Stimulated activated CD4-positive, alpha-beta T cell treated with anti-CD3 and anti-CD28 coated beads, Interleukin-15, amount 100 ng/mL, for 1 hour (primary cell): ENCODE data around the gene RPL26.
"Not testable (repeated sequence)": the region's sequence is repeated elsewhere in the genome, so short reads cannot be mapped to it uniquely, and the experiment has no call there.

Source experiments
- DNase-seq, 2 donors: peaks; one replicate each; pipeline ENCODE4 v3.0.0-alpha.2; 2020; ENCODE audit warnings: low read depth in 1 of 2, low spot score in 1 of 2

Gene RPL26

DNA sequence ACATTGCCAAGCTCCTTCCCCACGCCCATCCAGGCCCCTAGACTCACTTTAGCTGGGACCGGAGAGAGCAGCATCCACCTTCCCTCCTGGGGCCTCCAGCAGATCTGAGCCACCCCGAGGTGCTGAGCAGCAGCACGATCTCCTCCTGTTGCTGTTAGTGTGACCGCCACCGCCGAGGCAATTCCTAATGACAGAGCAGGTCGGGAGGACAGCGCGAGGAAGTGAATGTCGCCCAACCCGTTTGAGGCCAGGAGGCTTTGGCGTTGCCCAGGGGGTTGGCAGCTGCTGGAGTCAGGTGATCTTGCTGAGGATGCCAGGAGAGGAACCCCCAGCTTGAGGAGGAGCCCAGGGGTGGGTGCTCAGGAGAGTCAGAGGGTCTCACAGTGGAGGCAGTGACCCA is 14.6 kb upstream of the RPL26 start, which contains the start of gene RNF222:
TSS of gene RNF222 (minus strand) at position 192 of the 400 bp plus-strand sequence. CDS start 4,366 bp downstream, outside the sequence.
- DNase-seq = no peak

DNA sequence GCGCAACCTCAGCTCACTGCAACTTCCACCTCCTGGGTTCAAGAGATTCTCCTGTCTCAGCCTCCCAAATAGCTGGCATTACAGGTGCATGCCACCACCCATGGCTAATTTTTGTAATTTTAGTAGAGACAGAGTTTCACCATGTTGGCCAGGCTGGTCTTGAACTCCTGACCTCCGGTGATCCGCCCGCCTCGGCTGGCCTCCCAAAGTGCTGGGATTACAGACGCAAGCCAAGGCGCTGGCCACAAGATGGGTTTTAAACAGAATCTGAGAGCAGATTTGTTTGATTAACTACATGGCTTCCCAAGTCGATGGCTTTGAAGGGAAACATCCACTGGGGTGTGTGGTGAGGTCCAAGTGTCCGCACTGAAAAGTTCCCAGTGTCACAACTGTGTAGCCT is 11.5 kb upstream of the RPL26 start:
- not testable (repeated sequence) for DNase-seq

DNA sequence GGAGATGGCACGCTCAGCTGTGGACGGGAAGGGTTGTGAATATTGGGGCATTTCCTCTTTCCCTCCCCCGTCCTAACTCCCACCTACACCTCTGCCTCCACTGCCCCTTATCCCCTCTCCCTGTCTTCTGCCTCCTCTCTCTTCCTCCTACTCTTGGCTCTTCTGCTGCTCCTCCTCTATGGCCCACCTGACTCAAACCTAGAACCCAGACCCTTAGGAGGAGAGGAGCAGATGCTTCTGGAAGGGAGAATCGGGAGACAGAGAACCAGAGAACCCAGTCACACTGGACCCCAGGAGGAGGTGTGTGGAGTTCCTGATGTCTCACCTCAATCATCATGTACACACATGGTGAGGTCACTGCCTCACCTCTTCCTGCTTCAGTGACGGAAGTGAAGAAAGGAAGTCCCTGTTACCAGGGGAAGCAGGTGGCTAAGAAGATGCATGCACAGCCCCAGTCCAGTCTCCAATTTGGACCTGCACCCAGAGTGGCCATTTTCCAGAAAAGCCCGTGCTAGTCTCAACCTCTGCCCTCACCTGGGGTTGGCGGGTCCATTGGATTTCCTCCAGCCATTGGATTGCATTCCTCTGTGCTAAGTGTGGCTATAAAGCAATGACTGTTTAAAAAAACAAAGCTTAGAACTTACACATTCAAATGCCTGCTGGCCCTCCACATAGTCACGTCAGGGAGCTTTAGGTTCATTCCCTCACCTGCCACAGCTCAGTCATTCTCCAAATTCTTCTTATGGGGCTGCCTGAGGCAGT is 10.7 kb upstream of the RPL26 start:
- DNase-seq = no peak

GRCh38 chr17:8392674-8393469 is 9.9 kb upstream of the RPL26 start:
- DNase-seq = no peak

DNA sequence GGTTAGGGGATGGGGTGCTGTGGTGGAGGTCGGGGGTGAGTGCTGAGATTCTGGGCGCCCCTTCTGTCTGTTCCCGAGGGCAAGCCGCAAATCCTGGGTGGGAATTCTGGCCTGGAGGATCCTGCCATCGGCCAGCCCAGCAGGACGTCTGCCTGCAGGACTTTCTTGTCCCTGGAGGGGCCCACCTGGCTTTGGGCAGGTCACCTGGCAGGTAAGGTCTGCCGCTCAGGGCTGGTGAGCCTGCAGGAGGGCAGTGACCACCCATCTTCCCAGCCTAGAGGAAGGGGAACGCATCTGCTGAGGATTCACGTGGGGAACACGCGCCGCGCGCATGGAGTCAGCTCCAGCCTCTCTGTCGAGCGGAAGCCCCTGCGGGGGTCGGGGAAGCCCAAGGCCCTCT is 9.3 kb upstream of the RPL26 start:
- no peak for DNase-seq

GRCh38 chr17:8391711-8392110 is 8.7 kb upstream of the RPL26 start:
- no peak for DNase-seq

DNA sequence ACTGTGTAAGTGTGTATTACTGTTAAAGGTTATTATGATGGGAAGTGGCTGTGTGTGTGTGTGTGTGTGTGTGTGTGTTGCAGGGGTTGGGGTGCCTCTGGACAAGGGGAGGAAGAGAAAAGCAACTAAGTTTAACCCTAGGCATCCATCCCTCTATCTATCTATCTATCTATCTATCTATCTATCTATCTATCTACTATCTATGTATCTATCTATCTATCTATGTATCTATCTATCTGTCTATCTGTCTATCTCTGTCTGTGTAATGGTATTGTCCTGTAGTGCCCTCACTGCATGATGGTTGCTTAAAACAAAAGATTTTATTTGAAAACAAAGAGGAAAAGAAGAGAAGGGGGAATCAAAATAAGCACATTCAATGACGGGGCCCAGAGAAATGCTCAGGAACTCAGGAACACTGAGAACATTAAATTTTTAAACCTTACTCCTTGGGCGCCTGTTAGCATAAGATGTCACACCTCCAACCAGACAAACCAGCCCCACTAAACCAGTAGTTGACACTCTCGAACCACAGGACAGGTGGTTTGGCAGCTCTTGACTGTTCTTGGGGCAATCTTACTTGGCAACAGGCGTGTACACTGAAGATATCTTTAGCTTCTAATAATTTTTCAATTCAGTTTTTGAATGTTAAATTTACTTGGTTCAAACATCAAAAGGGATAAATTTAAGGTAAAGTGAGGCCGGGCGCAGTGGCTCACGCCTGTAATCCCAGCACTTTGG is 5.1 kb upstream of the RPL26 start:
- DNase-seq = no peak

DNA sequence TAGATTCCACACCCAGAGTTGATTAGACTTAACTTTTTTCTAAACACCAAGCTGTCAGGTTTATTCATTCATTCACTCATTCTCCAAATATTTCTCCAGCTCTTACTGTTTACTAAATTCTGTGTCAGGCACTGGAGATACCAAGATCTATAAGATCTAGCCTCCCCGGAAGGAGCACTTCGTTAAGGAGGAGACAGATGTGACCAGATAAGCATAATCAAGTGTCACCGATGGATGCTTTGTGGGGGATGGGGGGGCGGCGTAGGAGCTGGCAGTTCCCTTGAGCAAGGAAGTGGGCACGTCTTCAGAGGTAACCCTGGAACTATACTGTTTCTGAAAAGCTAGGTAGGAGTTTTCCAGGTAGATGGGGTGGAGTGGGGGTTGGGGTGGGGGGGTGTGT is 3.8 kb upstream of the RPL26 start:
- DNase-seq = no peak

DNA sequence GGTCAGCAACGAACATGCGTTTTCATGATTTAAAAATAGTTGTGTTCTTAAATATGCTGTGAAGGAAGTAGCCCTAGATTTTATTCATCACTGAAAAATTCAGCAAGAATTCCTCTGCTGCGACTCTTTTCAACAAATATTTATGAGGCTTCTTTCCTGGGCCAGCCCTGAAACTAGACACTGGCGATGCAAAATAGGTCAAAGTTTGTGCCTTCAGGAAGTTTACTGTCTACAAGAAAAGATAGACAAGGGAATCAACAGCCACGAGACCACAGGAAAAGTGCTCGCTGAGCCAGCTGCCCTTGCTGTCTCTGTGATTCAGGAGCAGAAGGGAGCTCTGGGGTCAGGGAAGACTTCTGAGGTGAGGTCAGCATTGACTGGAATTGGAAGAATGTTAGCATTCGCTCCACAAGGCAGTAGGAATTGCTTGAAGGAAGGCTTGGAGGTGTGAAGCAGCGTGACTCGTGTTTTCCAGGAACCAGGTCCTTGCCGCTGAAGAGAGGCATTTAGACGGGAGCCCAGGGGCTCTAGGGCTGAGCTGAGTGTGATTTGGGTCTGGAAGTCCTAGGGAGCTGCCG is 1.9 kb upstream of the RPL26 start:
- DNase-seq = no peak

DNA sequence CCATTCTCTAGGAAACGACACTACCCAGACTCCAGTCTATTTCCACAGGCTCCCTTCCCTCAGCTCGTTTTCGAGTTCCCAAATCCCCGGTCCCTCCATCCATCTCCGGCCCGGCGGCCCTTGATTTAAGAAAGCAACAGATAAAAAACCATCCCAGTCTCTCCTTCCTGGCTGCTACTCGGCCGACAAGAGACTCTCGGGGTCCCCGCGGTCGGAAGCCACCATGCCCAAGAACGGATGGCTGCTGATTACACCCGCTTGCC is 182 bp downstream of the RPL26 start:
- no peak for DNase-seq

GRCh38 chr17:8382052-8382879 is 727 bp downstream of the RPL26 start:
- no peak for DNase-seq

DNA sequence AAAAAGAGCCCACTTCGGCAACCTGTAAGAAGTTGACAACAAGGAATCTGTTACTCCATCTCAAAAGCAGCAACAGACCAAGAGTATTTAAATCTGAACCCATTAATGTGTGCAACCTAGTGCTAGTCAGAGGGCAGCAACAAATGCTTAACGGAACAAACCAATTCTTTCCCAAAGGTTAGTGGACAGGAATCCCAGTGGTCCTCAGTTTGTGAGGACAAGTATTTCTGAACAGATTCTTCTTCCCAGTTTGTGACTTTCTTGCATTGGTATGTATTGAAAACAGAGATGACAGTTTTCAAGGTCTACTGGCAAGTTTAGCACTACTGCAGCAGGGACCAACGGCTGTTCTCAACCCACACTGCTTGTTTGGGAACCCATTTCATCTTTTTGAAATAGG is 2.9 kb downstream of the RPL26 start:
- no peak for DNase-seq

GRCh38 chr17:8378117-8378516 is 4.9 kb downstream of the RPL26 start:
- DNase-seq = not testable (repeated sequence)

- no peak for DNase-seq
These were observed 5.6 kb downstream of the RPL26 start for GRCh38 chr17:8377422-8377821.

DNA sequence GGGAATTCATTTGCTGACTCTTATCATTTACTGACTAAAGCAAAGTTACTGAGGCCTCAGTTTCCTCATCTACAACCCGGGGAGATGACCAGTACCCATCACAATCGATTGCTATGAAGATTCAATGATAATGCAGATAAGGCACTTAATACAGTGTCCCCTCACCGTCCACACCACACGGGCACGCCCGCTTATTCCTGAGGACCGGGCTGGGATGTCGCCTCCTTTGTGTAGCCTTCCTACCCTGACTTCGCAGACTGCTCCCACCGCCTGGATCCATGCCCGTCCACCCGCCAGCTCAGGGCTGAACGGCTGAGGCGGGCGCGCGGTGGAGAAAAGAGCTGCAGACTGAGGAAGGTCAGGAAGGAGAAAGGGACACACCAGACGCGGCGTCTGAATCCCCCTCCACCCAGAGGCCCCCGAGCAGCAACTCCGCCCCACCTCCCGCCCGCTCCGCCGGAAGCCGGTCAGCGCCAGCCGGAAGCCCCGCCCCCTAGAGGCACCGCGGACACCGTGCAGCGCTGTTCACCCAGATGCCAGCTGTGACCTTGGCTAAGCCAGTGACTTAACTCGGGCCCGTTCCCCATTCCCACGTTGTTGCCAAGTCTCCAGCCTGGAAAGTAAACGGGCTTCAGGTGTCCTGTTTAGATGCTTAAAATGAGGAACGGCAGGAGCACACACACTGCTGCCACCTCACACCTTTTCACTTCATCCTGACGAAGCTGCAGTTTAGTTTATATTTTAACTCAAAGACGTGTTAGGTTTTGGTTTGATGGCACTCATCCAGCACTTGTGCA is 6.5 kb downstream of the RPL26 start, which contains the start of gene KRABD2:
TSS of gene KRABD2 (minus strand) at position 434 of the 797 bp plus-strand sequence.
- peak; percentile 81 to 86 for DNase-seq

- DNase-seq = no peak
These were observed 7.2 kb downstream of the RPL26 start for GRCh38 chr17:8375738-8376259.

- not testable (repeated sequence) for DNase-seq
These were observed 9.1 kb downstream of the RPL26 start for GRCh38 chr17:8373856-8374255.

- no peak for DNase-seq
These were observed 10.6 kb downstream of the RPL26 start for GRCh38 chr17:8372422-8372821.

DNA sequence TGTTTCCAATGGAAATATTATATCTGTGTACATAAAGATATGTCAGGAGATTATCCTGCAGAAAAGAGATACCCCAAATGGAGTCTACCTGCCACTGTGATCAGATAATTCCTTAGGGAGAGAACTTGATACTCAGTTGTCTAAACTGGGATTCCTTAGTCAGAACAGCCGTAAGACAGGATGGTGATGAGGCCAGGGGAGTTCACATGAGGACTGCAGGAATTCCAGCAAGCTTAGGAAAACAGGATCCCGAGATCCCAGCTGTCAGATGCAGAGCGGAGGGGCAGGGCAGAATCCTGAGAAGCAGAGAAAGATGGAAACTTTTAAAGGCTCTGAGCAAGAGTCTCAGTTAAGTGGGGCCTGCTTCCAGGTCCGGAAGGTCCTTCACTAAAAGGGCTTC is 11.2 kb downstream of the RPL26 start:
- DNase-seq = no peak

DNA sequence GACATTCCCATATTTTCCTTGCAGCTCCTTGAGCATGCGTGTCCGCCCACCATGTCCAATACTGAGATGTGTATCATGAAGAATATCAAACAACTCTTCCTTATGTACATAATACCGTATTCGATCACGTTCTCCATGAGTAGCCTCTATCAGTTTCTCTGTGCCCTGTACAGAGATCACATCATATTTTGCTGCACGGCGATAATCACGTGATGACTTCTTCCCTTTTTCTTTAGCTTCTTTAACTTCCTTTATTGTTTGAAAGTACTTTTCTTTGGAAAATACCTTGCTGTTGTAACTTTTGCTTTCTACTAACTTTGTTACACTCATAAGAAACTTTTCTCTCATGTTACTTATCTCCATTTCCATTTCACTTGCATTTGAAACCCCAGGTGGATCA is 13.0 kb downstream of the RPL26 start:
- no peak for DNase-seq
